Upper lobe of left lung (tissue), 6 donors: Measurements from ENCODE around the gene MUL1. TPM values are rescaled to one million over a fixed set of nuclear protein-coding genes. Genes with fewer than 3 reads are reported as not detected.

Experiments used
- ATAC-seq, 2 donors: fragments of 200-7000 bp; cut with Tn5 transposase; one replicate each; pipeline ENCODE4 v1.9.1; 2022; ENCODE audit warnings: mild to moderate bottlenecking in 2 of 2, moderate library complexity in 2 of 2; ENCODE audit not compliant: low FRiP score in 2 of 2
- DNase-seq, 2 donors: peaks; one replicate each; pipeline ENCODE4 v3.0.0-alpha.2; 2019 to 2020
- H3K27ac ChIP-seq, 4 donors: fragments of 200-600 bp; sonication (generic); one replicate each; pipeline ENCODE4 v1.5.1; 2016 to 2019
- H3K27me3 ChIP-seq, 4 donors: fragments of 200-600 bp; sonication (generic); one replicate each; pipeline ENCODE4 v1.5.1; 2017 to 2019
- H3K36me3 ChIP-seq, 4 donors: fragments of 200-600 bp; sonication (generic); one replicate each; pipeline ENCODE4 v1.5.1; 2016 to 2019
- H3K4me1 ChIP-seq, 4 donors: fragments of 200-600 bp; sonication (generic); one replicate each; pipeline ENCODE4 v1.5.1; 2018 to 2019
- H3K4me3 ChIP-seq, 4 donors: fragments of 200-600 bp; sonication (generic); one replicate each; pipeline ENCODE4 v1.5.1; 2017 to 2019; ENCODE audit warnings: mild to moderate bottlenecking in 2 of 4, moderate library complexity in 1 of 4
- H3K9me3 ChIP-seq, 4 donors: fragments of 200-600 bp; sonication (generic); one replicate each; pipeline ENCODE4 v1.5.1; 2018 to 2019
- CTCF ChIP-seq, 6 experiments: fragments of 450-650 bp in 4 of 6; fragments of 200-600 bp in 2 of 6; sonication (generic) in 2 of 6; IDR thresholded peaks; one replicate each; pipeline ENCODE4 v1.5.1; 2016 to 2019; ENCODE audit warnings: antibody characterized with exemption in 6 of 6
- EP300 ChIP-seq, 4 donors: sonication (generic); formaldehyde crosslinking; IDR thresholded peaks; one replicate each; pipeline ENCODE4 v1.5.1; 2017; ENCODE audit warnings: antibody characterized with exemption in 4 of 4, control low read depth in 2 of 4
- POLR2A ChIP-seq, 4 donors: fragments of 450-650 bp; IDR thresholded peaks; one replicate each; pipeline ENCODE4 v1.5.1; 2016 to 2017; ENCODE audit warnings: antibody characterized with exemption in 4 of 4, mild to moderate bottlenecking in 2 of 4
- POLR2AphosphoS5 ChIP-seq, 2 donors: sonication (generic); formaldehyde crosslinking; IDR thresholded peaks; one replicate each; pipeline ENCODE4 v1.5.1; 2017; ENCODE audit warnings: antibody characterized with exemption in 2 of 2
- WGBS, 2 donors: methylation state at CpG; one replicate each; pipeline ENCODE4 v1.1.5; 2017 to 2018; 5-methylcytosine and 5-hydroxymethylcytosine counted together
- total RNA-seq, 6 donors: library from RNA; depleted of rRNA in 4 of 6; stranded (reverse); fragments of >200 nt in 4 of 6; gene quantifications; one replicate each; pipeline versions ENCODE4 v1.1.0 to v1.2.1, GENCODE V29; 2016 to 2021
- donor health status: DM: no; HTN: no; CAD: no; lungs with moderate emphysema.
- donor health status: DM: no; HTN: yes; CAD: no; lungs with severe emphysema.

The MUL1 gene
- total RNA-seq, 6 donors from 2014 or later: 15.7 to 39.3 (median 30.8) TPM

DNA sequence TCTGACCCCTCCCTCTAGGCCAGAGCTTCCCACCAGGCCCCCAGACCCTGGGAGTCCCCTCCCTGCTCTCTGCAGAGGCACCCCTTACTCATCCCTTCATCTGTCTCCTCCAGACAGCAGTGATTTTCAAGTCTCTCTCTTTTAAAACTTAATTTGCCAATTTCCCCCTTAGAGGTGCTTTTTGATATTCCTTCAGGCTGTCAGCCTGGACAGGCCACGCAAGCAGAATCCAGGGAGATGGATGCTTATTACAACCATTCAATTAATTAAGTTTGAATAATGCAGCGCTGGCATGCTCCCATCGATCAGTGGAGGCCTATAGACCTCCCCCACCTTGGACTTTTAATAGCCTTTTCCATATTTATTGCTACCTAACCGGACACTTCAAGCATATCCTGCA is 28.1 kb downstream of the MUL1 start:
- Histone ChIP-seq H3K4me1 (peaks cover 12 to 26% (median 22%) of the 10 kb centered on the region in 4 donors), H3K27ac (no peak overlapping the region), H3K27me3 (peaks cover 0 to 31% (median 14%) of the 10 kb centered on the region in 4 donors), H3K9me3 (no peaks in the 10 kb centered on the region), H3K4me3 (no peak overlapping the region), H3K36me3 (no peaks in the 10 kb centered on the region)
- TF ChIP-seq POLR2A (IDR thresholded peaks at IDR 0.05): no peak
- no peak for TF ChIP-seq CTCF (IDR thresholded peaks at IDR 0.05)
- no peak for TF ChIP-seq EP300 (IDR thresholded peaks at IDR 0.05)
- no peak for TF ChIP-seq POLR2AphosphoS5 (IDR thresholded peaks at IDR 0.05)
- 69 to 76% methylated on average over 4 of the region's 4 CpGs for WGBS, 2 donors
- ATAC-seq (no peak), DNase-seq (no peak)

DNA sequence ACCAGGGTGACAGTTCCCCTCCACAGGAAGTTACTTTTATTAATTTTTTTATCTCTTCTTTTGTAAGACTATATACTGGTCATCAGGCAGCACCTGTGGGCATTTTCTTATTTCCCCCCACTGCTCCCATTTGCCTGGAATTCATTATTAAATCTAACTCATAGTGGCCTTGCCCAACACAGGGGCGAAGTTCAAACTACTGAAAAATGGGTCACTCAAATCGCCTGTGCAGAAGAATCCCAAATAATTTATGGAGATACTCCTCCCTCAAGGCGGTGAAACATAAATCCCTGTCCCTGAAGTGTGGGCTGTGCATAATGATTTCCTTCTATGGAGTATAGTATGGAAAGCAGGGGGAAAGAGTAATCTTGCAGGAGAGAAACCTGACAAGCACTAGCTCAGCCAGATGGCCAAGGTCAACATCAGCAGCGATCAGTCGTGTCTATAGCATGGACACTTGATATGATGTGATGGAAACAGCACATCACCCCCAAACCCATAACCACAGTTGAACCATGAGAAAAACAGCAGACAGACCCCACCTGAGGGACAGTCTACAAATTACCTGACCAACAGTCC is 29.8 kb downstream of the MUL1 start:
- H3K4me1 ChIP-seq: peaks cover 9 to 15% (median 14%) of the 10 kb centered on the region in 4 donors
- no peak overlapping the region for H3K4me3 ChIP-seq
- H3K27ac ChIP-seq: no peak overlapping the region
- H3K27me3 ChIP-seq: peaks cover 0 to 19% (median 5%) of the 10 kb centered on the region in 4 donors
- 67 to 70% methylated on average over 5 of the region's 5 CpGs for WGBS, 2 donors
- ATAC-seq: no peak
- no peaks in the 10 kb centered on the region for H3K9me3 ChIP-seq
- TF ChIP-seq EP300 (IDR thresholded peaks at IDR 0.05) (no peak), POLR2A (IDR thresholded peaks at IDR 0.05) (no peak), CTCF (IDR thresholded peaks at IDR 0.05) (no peak), POLR2AphosphoS5 (IDR thresholded peaks at IDR 0.05) (no peak)
- DNase-seq: no peak
- H3K36me3 ChIP-seq: no peaks in the 10 kb centered on the region

GRCh38 chr1:20477348-20478056 is 30.4 kb downstream of the MUL1 start:
- peaks cover 9 to 15% (median 14%) of the 10 kb centered on the region in 4 donors for H3K4me1 ChIP-seq
- no peaks in the 10 kb centered on the region for H3K36me3 ChIP-seq
- TF ChIP-seq POLR2A (IDR thresholded peaks at IDR 0.05): no peak
- no peak for TF ChIP-seq POLR2AphosphoS5 (IDR thresholded peaks at IDR 0.05)
- TF ChIP-seq EP300 (IDR thresholded peaks at IDR 0.05): no peak
- no peak for TF ChIP-seq CTCF (IDR thresholded peaks at IDR 0.05)
- H3K27ac ChIP-seq: peak overlapping the region in 2 of 4 donors; percentile 40 to 64
- 42 to 46% methylated on average over 8 to 10 of the region's 10 CpGs for WGBS, 2 donors
- ATAC-seq (no peak), DNase-seq (no peak)
- peaks cover 0 to 19% (median 5%) of the 10 kb centered on the region in 4 donors for H3K27me3 ChIP-seq
- no peaks in the 10 kb centered on the region for H3K9me3 ChIP-seq
- H3K4me3 ChIP-seq: no peak overlapping the region

- TF ChIP-seq EP300 (IDR thresholded peaks at IDR 0.05): no peak
- no peak for TF ChIP-seq POLR2A (IDR thresholded peaks at IDR 0.05)
- no peak for TF ChIP-seq POLR2AphosphoS5 (IDR thresholded peaks at IDR 0.05)
- TF ChIP-seq CTCF (IDR thresholded peaks at IDR 0.05): no peak
- ATAC-seq (peak in 1 of 2 donors; percentile 15), DNase-seq (peak in 1 of 2 donors; percentile 71)
- WGBS, 2 donors: 12 to 17% methylated on average over 10 to 23 of the region's 33 CpGs
- peaks cover 0 to 19% (median 4%) of the 10 kb centered on the region in 4 donors for H3K27me3 ChIP-seq
- peaks cover 4 to 15% (median 14%) of the 10 kb centered on the region in 4 donors for H3K4me1 ChIP-seq
- no peaks in the 10 kb centered on the region for H3K36me3 ChIP-seq
- no peak overlapping the region for H3K27ac ChIP-seq
- H3K4me3 ChIP-seq: no peak overlapping the region
- no peaks in the 10 kb centered on the region for H3K9me3 ChIP-seq
Measured at GRCh38 chr1:20476265-20477038, 31.5 kb downstream of the MUL1 start.
